Astrocyte of the cerebellum (primary cell): Measurements from ENCODE around the gene TMEM184B.
A peak's percentile ranks its signal among the peaks of the same experiment; 100 is the strongest.
"Not testable (repeated sequence)": the region's sequence is repeated elsewhere in the genome, so short reads cannot be mapped to it uniquely, and the experiment has no call there.

Experiments used
- DNase-seq: peaks from one replicate; pipeline ENCODE4 v3.0.0-alpha.2; 2011; ENCODE audit warnings: low read depth
- H3K4me3 ChIP-seq: 2 replicates; pipeline ENCODE4 v1.5.1; 2011; ENCODE audit warnings: mild to moderate bottlenecking, low read depth, low read length, moderate library complexity
- in situ Hi-C: cut with HindIII; loops from 2 replicates; pipeline ENCODE4 v1.10.0; 2017; ENCODE audit warnings: low sequenced_read_pairs
- TF ChIP-seq, protein P1 (sequence below): IDR thresholded peaks from 2 replicates; pipeline ENCODE4 v1.5.1; 2012; ENCODE audit warnings: low read length, low read depth, moderate library complexity, mild to moderate bottlenecking; ENCODE audit errors: missing control alignments

TMEM184B gene

DNA sequence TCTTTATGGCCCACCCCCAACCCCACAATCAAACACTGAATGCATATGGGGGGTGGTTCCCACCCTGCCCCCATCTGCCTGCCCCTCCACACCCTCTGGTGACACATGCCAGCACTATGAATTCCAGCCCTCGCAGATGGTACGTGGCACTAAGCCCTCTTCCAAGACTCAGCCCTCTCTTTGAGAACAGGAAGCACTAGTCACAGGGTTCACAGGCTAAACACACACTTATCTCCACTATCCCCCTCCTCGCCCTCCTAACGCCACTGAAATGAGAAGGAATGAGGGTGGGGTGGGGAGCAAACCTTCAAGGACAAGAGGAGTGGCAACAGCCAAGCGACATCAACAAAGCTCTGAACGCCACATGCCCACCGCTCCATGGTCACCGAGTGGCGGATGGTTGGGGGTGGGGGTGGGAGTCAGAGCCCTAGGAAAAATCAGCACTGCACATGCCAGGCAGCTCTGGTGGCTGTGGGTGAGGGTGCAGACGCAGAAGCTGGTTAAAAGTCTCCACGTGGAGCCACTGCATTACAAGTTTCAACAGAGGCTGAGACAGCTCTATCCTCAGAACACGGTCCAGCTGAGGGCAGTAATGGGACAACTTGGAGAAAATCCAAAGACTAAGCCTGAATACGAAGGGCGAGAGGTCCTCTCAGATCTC, 33.6 kb downstream of the TMEM184B start:
- TF ChIP-seq, protein P1, sequence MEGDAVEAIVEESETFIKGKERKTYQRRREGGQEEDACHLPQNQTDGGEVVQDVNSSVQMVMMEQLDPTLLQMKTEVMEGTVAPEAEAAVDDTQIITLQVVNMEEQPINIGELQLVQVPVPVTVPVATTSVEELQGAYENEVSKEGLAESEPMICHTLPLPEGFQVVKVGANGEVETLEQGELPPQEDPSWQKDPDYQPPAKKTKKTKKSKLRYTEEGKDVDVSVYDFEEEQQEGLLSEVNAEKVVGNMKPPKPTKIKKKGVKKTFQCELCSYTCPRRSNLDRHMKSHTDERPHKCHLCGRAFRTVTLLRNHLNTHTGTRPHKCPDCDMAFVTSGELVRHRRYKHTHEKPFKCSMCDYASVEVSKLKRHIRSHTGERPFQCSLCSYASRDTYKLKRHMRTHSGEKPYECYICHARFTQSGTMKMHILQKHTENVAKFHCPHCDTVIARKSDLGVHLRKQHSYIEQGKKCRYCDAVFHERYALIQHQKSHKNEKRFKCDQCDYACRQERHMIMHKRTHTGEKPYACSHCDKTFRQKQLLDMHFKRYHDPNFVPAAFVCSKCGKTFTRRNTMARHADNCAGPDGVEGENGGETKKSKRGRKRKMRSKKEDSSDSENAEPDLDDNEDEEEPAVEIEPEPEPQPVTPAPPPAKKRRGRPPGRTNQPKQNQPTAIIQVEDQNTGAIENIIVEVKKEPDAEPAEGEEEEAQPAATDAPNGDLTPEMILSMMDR = peak; percentile 24

GRCh38 chr22:38238519-38239071, 34.2 kb downstream of the TMEM184B start:
- TF ChIP-seq, protein P1 = no peak
- in situ Hi-C loops = no loop called here
- no peak overlapping the region for H3K4me3 ChIP-seq
- DNase-seq = no peak

More for the DNA sequence above, 33.6 kb downstream of the TMEM184B start:
- DNase-seq = no peak
- in situ Hi-C loops = no loop called here
- H3K4me3 ChIP-seq = no peak overlapping the region

- TF ChIP-seq, protein P1 = no peak
- DNase-seq = no peak
- in situ Hi-C loops = no loop called here
- H3K4me3 ChIP-seq = no peak overlapping the region
Observed at GRCh38 chr22:38236786-38237185, 36.0 kb downstream of the TMEM184B start.

GRCh38 chr22:38235240-38235850, 37.5 kb downstream of the TMEM184B start:
- H3K4me3 ChIP-seq = no peak overlapping the region
- DNase-seq = no peak
- TF ChIP-seq, protein P1 = no peak
- in situ Hi-C loops = no loop called here

DNA sequence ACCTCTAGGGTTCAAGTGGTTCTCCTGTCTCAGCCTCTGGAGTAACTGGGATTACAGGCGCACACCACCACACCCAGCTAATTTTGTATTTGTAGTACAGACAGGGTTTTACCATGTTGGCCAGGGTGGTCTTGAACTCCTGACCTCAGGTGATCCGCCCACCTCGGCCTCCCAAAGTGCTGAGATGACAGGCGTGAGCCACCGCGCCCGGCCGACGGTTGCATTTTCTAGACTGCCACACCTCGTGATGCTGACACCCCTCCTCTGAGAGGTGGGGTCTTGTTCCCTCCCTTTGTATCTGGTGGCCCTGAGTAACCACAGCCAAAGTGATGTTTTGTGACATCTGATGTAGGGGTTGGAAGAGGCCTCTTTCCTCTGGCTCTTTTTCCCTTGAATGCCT, 39.0 kb downstream of the TMEM184B start:
- in situ Hi-C loops = not testable (repeated sequence)

GRCh38 chr22:38233427-38233826, 39.4 kb downstream of the TMEM184B start:
- no peak overlapping the region for H3K4me3 ChIP-seq
- DNase-seq = no peak
- in situ Hi-C loops = no loop called here
- TF ChIP-seq, protein P1 = no peak

More for the DNA sequence above, 39.0 kb downstream of the TMEM184B start:
- H3K4me3 ChIP-seq, DNase-seq: not testable (repeated sequence)

DNA sequence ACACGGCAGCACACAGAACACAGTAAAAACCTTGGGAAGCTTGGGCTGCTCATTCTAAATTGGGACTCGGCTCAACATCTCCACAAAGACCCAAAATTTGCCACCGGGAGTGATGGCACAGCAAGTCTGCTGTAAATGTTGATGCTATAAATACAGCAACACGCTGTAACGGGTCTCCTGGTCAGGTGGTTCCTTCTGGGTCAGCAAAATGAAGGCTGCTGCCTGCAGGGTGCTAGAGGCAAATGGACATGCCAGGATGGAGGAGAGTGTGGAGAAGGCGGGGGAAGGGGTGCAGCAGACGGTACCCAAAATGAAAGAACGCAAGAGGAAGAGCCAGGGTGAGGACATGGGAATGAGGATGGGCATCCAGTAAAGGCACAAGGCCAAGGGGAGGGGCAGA, 40.6 kb downstream of the TMEM184B start:
- in situ Hi-C loops = no loop called here
- TF ChIP-seq, protein P1 = no peak
- H3K4me3 ChIP-seq = no peak overlapping the region
- no peak for DNase-seq
